Mucosa of stomach (tissue), 1 donor: ENCODE results near the gene VDR.

Experiments
- H3K27me3 ChIP-seq: one replicate; pipeline ENCODE4 v1.7.0; 2013; ENCODE audit warnings: mild to moderate bottlenecking, low read length; ENCODE audit not compliant: control insufficient read depth, insufficient read depth
- H3K36me3 ChIP-seq: one replicate; pipeline ENCODE4 v1.7.0; 2013; ENCODE audit warnings: low read length; ENCODE audit not compliant: control insufficient read depth, insufficient read depth
- H3K4me1 ChIP-seq: one replicate; pipeline ENCODE4 v1.7.0; 2013; ENCODE audit warnings: mild to moderate bottlenecking, low read length; ENCODE audit not compliant: control insufficient read depth, insufficient read depth
- H3K4me3 ChIP-seq: one replicate; pipeline ENCODE4 v1.7.0; 2013; ENCODE audit warnings: low read length
- H3K9ac ChIP-seq: one replicate; pipeline ENCODE4 v1.7.0; 2013; ENCODE audit warnings: mild to moderate bottlenecking, low read length, moderate library complexity
- H3K9me3 ChIP-seq: one replicate; pipeline ENCODE4 v1.7.0; 2013; ENCODE audit warnings: mild to moderate bottlenecking, low read length, moderate library complexity; ENCODE audit not compliant: control insufficient read depth
- donor health status: Pancreatic carcinoma.

The VDR gene

DNA sequence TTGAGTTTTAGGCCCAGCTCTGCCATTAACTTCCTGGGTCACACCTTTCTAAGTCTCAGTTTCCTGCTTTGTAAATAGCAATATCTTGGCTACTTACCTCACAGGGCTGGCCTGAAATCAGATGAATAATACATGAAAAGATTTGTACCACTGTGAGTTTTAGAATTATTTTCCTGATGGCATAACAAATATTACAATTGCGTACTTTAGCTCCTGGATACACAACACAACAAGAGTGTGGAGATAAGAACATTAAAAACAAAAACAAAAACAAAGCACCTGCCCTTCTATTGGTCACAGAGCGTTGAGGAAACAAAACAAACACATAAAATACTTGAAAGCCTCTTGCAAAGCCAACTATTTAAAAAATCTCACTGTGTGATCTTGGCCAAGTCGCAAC, 80.2 kb downstream of the VDR start:
- H3K4me3 ChIP-seq: no peak overlapping the region
- H3K9ac ChIP-seq: no peak overlapping the region
- peaks cover 71% of the 10 kb centered on the region for H3K4me1 ChIP-seq
- H3K36me3 ChIP-seq: no peaks in the 10 kb centered on the region
- H3K9me3 ChIP-seq: no peaks in the 10 kb centered on the region
- no peaks in the 10 kb centered on the region for H3K27me3 ChIP-seq

DNA sequence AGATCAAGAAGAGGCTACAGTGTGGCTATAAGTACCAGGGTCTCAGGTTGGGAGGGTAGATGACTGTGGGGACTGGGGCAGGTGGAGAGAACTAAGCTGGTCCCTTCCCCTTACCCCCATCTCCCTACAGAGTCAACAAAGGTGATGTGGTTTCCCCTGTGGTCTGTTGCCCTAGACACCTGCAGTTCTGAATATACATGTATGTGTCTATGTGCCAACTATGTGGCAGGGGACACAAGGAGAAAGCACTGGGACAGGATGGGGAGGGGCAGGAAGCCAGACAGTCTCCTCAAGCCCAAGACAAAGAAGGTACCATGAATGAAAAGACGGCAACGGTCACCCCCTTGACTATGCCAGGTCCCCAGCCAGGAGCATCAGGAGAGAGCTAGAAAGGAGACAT, 80.6 kb downstream of the VDR start:
- no peaks in the 10 kb centered on the region for H3K36me3 ChIP-seq

DNA sequence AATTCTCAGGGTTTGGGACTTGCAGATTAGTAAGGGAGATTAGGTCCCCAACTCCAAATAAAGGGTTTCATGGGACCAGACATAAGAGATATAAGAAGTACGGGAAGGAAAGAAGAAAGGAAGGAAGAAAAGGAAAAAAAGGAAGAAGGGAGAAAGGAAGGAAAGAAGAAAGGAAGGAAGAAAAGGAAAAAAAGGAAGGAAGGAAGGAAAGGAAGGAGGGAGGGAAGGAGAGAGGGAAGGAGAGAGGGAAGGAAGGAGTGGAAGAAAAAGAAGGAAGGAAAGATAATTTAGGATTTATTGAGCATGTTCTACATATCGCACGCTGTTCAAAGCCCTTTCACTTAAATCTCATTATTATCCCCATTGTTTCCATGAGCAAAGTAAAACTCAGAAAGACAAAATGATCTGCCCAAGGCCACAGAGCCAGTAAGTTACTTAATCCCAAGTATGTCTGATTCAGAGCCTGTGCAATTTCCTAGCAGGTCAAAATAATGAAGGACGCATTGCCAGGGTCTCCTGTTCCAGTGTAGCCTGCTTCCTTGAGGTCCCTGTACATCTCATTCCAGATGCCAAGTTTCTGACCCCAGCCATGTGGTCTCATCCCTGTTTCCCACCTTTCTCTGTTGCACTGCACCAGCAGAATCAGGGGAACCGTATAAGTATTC, 81.2 kb downstream of the VDR start:
- Histone ChIP-seq H3K4me1 (peaks cover 67% of the 10 kb centered on the region), H3K27me3 (no peaks in the 10 kb centered on the region), H3K36me3 (no peaks in the 10 kb centered on the region), H3K4me3 (no peak overlapping the region), H3K9ac (no peak overlapping the region), H3K9me3 (no peaks in the 10 kb centered on the region)

More for the DNA sequence above, 80.6 kb downstream of the VDR start:
- H3K4me3 ChIP-seq: no peak overlapping the region
- H3K9ac ChIP-seq: no peak overlapping the region
- no peaks in the 10 kb centered on the region for H3K27me3 ChIP-seq
- H3K4me1 ChIP-seq: peaks cover 66% of the 10 kb centered on the region
- no peaks in the 10 kb centered on the region for H3K9me3 ChIP-seq

DNA sequence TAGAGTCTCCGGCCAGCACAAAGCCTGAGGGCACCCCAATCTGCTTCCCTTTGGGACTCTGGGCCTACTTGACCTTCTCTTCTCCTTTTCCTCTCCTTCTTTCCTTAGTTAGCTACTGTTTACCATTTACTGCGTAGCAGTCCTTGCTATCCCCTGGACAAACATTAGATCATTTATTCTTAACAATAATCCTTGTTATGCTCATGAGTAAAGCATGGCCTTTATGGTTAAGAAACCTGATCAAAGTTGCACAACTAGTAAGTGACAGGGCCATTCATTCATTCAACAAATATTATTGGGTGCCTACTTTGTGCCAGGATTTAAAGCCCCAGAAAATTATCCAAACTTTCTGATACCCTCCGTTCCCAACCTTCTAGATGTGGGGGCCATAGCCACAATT, 81.9 kb downstream of the VDR start:
- Histone ChIP-seq H3K27me3 (no peaks in the 10 kb centered on the region), H3K4me1 (peaks cover 68% of the 10 kb centered on the region), H3K36me3 (no peaks in the 10 kb centered on the region), H3K9me3 (no peaks in the 10 kb centered on the region), H3K9ac (no peak overlapping the region), H3K4me3 (no peak overlapping the region)

DNA sequence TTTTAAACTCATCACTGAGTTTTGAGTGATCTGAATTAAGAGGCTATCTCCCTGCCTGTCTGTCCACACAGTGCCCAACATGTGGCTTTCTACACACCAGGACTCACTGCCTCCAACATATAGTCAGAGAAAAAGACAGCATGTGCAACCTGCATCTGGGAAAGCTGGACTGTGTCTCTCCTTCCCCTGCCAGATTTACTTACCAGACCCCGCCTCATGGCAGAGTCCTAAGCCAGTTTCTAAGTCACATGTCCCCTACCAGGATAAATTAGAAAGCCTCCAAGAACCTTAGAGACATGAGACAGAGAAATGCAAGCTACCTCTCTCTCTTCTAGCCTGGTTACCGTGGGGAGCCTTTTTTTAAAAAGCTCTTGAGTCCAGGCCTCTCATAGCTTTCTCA, 82.4 kb downstream of the VDR start:
- no peaks in the 10 kb centered on the region for H3K9me3 ChIP-seq
- H3K4me1 ChIP-seq: peaks cover 73% of the 10 kb centered on the region
- H3K27me3 ChIP-seq: no peaks in the 10 kb centered on the region
- H3K9ac ChIP-seq: no peak overlapping the region
- no peaks in the 10 kb centered on the region for H3K36me3 ChIP-seq
- H3K4me3 ChIP-seq: no peak overlapping the region

DNA sequence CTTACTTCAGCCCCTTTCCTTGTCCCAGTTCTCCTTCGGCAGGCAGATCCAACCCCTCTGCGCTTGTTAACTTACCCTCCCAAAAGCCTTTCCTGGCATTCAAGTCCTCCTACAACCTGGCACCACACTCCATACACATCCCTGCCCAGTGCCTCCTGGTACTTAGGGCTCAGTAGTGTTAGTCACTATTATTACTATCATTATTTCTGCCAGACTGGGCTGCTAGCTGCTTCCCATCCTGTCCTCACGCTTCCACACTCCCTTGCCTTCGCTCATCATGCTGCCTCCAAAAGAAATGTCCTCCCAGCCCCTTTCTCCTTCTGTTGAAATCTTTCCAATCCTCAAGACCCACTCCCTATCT, 83.5 kb downstream of the VDR start:
- Histone ChIP-seq H3K9me3 (no peaks in the 10 kb centered on the region), H3K4me3 (no peak overlapping the region), H3K36me3 (no peaks in the 10 kb centered on the region), H3K4me1 (peaks cover 76% of the 10 kb centered on the region), H3K27me3 (no peaks in the 10 kb centered on the region), H3K9ac (peak overlapping the region; percentile 79)

DNA sequence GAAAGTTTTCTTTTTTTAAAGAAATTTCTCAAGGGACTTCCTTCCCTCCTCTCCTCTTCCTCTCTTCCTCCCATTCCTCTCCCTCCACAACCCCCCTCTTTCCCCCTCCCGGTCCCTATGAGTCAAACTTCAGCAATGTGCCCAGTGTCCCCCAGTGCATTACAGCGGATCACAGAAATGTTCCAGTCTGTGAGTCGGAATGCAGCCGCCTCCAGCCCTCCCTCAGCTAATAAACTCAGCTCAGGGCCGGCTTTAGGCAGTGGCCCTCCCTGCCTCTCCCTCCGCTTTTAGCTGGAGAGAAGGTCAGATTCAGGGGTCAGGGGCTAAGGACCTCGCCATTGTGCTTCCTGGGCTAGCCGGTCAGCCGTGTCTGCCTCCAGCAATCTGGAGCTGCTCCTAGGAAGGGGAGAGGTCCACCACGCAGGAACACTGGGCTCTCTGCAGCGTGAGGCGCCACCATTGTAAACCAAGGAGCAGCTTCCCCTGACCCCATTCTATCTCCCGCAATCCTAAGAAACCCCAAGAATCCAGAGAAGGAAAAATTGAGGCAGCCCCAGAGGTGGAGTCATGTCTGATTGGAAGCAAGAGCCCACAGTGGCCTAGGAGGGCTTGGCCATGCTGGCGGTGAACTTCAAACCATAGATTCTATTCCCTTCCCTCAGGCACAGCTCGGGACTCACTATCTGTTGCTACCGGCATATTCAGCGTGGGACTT, 84.0 kb downstream of the VDR start:
- Histone ChIP-seq H3K4me3 (no peak overlapping the region), H3K4me1 (peaks cover 73% of the 10 kb centered on the region), H3K9me3 (no peaks in the 10 kb centered on the region), H3K9ac (peak overlapping the region; percentile 79), H3K36me3 (no peaks in the 10 kb centered on the region), H3K27me3 (no peaks in the 10 kb centered on the region)

DNA sequence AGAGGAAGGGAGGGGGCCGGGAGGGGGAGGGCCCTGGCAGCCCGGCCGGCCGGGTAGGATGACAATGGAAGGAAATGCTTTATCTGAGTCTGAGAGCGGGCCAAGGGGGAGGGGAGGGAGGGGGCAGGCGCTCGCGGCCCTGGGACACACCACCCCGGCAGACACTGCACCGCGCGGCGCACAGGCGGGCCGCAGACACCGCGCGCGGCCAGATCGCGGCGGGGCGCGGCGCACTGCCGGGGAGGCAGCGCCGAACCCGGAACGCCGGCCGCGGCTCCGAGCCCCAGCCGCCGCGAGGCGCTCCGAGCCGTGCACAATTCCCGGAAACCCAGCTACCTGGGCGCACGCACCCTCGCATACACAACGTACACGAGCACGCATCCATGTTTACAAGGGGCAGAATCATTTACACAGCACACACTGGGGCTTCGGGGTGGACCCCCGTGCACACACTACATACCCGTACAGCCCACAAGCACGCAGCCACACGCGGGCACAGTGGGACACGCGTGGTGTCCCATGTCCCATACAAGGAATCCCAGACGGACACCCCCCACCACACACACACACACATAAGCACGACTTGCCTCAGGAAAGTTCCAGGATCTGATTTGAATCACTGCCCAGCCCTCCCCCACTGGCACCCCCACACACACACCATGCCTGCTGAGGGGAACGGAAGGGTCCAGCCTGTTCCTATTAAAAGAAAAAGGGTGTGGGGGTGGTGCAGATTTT, 84.7 kb downstream of the VDR start, which contains the start of gene HDAC7:
TSS of gene HDAC7 (minus strand) at position 8 of the 735 bp plus-strand sequence. CDS start 118 bp downstream, outside the sequence.
- Histone ChIP-seq H3K36me3 (no peaks in the 10 kb centered on the region), H3K4me1 (peaks cover 65% of the 10 kb centered on the region), H3K9me3 (no peaks in the 10 kb centered on the region), H3K27me3 (no peaks in the 10 kb centered on the region), H3K9ac (peak within 1 kb of the TSS; percentile 79), H3K4me3 (peak within 1 kb of the TSS; percentile 51)

DNA sequence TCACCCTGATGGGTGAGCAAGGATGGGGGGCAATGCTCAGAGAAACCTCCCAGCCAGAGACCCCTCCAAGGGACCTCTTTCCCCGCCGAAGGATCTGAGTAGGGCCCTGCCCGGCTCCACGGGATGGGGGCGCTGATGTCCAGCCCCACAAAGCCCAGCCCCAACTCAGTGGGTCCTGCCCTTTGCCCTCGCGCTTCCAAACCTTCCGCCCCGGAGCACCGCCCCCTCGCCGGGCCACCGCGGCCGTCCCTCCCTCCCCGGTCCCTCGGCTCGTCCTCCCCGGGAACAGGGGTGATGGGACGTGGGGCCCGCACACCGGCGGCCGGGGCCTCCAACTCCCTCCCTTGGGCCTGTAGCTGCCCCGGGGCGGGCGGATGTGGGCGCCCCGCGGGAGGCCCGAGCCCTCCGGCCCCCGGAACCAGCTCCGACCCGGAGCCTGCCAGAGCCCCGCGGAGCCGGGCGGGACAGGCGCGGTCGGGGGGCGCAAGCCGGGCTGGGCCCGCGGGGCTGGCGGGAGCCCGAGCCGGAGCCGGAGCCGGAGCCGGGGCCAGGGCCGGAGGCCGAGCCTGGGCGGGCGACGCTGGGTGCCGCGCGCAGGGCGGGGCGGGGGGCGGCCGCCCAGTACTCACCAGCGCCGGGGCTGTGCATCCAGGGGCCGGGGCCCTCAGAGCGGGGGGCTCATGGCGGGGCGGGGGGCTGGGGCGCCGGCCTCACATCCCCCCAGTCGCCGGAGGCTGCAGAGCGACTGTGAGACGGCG, 85.5 kb downstream of the VDR start:
- Histone ChIP-seq H3K36me3 (no peaks in the 10 kb centered on the region), H3K9ac (peak overlapping the region; percentile 79), H3K4me1 (peaks cover 65% of the 10 kb centered on the region), H3K27me3 (no peaks in the 10 kb centered on the region), H3K9me3 (no peaks in the 10 kb centered on the region), H3K4me3 (peak overlapping the region; percentile 45)

DNA sequence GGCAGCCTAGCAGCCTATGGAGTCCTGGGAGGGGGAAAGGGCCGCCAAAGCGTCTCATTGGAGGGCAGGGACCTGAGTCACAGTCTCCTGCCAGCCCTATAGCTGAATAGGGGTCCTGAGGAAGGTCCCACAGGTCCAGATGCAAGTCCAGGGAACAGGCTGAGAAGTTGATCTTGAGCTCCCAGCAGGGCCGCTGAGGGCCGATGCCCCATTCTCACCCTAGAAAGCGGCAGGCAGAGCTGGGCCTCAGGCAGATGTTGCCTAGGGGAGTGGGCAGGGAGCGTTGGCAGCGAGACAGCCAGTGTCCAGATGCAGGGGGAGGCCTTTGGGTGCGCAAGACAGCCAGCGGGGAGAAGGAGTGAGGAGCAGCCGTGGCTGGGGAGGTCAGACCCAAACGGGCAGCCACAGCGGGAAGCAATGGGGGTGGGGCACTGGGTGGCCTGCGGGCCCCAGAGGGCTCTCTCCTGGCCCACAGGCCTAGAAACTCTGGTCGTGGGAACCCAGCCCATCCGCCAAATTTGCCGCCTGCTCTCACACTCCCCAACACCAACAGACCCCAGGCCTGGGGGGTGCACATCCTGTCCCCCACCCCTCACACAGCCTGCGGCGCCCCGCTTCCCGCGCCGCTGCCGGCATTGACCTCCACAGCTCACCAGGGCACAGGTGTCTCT, 86.2 kb downstream of the VDR start:
- peaks cover 68% of the 10 kb centered on the region for H3K4me1 ChIP-seq
- no peaks in the 10 kb centered on the region for H3K9me3 ChIP-seq
- H3K36me3 ChIP-seq: no peaks in the 10 kb centered on the region
- H3K27me3 ChIP-seq: no peaks in the 10 kb centered on the region
- peak overlapping the region; percentile 79 for H3K9ac ChIP-seq
- H3K4me3 ChIP-seq: peak overlapping the region; percentile 45

DNA sequence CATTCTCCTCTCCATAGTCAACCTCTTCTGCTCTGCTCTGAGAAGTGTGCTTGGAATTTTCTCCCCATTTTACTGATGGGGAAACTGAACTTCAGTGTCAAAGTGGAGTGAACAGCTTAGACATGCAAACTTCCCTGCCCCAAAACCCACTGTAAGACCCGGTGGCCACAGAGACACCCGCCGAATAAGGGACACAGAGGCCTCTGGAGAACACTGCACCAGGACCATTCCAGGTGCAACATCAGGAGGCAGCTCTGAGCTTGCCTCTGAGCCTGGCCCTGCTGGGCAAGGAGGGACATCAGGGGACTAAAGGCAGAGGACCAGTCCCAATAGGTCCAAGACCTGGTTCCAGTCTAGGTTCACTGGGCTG, 86.8 kb downstream of the VDR start:
- H3K4me1 ChIP-seq: peaks cover 72% of the 10 kb centered on the region
- H3K9ac ChIP-seq: peak overlapping the region; percentile 79
- H3K36me3 ChIP-seq: no peaks in the 10 kb centered on the region
- H3K27me3 ChIP-seq: no peaks in the 10 kb centered on the region
- H3K9me3 ChIP-seq: no peaks in the 10 kb centered on the region
- H3K4me3 ChIP-seq: no peak overlapping the region
